DOHH2 (cell line): ENCODE measurements around the gene CLDN25.

ENCODE experiments used
- H3F3A ChIP-seq: fragments of 200-600 bp; sonication (generic), shearing (Covaris generic); 2 replicates; pipeline ENCODE4 v1.6.0; 2016; ENCODE audit warnings: antibody characterized with exemption, mild to moderate bottlenecking; ENCODE audit not compliant: control insufficient read depth, insufficient read depth
- H3K27ac ChIP-seq: fragments of 200-600 bp; sonication (generic); 2 replicates; pipeline ENCODE4 v1.5.1; 2014; ENCODE audit warnings: low read depth, mild to moderate bottlenecking, low read length, moderate library complexity
- H3K27me3 ChIP-seq: fragments of 200-600 bp; sonication (generic); 2 replicates; pipeline ENCODE4 v1.6.1; 2014; ENCODE audit warnings: mild to moderate bottlenecking, low read length, mixed read lengths; ENCODE audit not compliant: control insufficient read depth
- H3K36me3 ChIP-seq: fragments of 200-600 bp; sonication (generic); 2 replicates; pipeline ENCODE4 v1.6.1; 2014; ENCODE audit warnings: mild to moderate bottlenecking, low read length, moderate library complexity, mixed read lengths; ENCODE audit not compliant: control insufficient read depth
- H3K4me1 ChIP-seq: fragments of 200-600 bp; sonication (generic); 2 replicates; pipeline ENCODE4 v1.6.1; 2014; ENCODE audit warnings: mild to moderate bottlenecking, low read length, mixed read lengths; ENCODE audit not compliant: control insufficient read depth
- H3K4me2 ChIP-seq: fragments of 200-600 bp; sonication (generic); 2 replicates; pipeline ENCODE4 v1.6.0; 2014; ENCODE audit warnings: mild to moderate bottlenecking, low read length, moderate library complexity
- H3K4me3 ChIP-seq: fragments of 200-600 bp; sonication (generic); 2 replicates; pipeline ENCODE4 v1.5.1; 2014; ENCODE audit warnings: mild to moderate bottlenecking, low read length, mixed read lengths
- H3K79me2 ChIP-seq: fragments of 200-600 bp; sonication (generic); 2 replicates; pipeline ENCODE4 v1.6.1; 2014; ENCODE audit warnings: mild to moderate bottlenecking, low read length, mixed read lengths; ENCODE audit not compliant: control insufficient read depth
- H3K9me2 ChIP-seq: fragments of 200-600 bp; sonication (generic); replicated peaks from 2 replicates; pipeline ENCODE4 v1.6.1; 2014; ENCODE audit warnings: mild to moderate bottlenecking, low read length, mixed read lengths; ENCODE audit not compliant: control insufficient read depth
- H3K9me3 ChIP-seq: fragments of 200-600 bp; sonication (generic); 2 replicates; pipeline ENCODE4 v1.6.1; 2014; ENCODE audit warnings: antibody characterized with exemption, low read length, mixed read lengths; ENCODE audit not compliant: control insufficient read depth, insufficient read depth
- H4K20me1 ChIP-seq: fragments of 200-600 bp; sonication (generic); 2 replicates; pipeline ENCODE4 v1.6.0; 2014; ENCODE audit warnings: low read depth, mild to moderate bottlenecking, antibody characterized with exemption, low read length, moderate library complexity; ENCODE audit not compliant: control insufficient read depth, insufficient read depth
- CTCF ChIP-seq: fragments of 200-600 bp; sonication (generic); IDR thresholded peaks from one replicate; pipeline ENCODE4 v1.5.1; 2014; ENCODE audit warnings: antibody characterized with exemption, mild to moderate bottlenecking, low read depth, low read length; ENCODE audit not compliant: poor library complexity, severe bottlenecking
- EZH2phosphoT487 ChIP-seq: fragments of 200-600 bp; sonication (generic); IDR thresholded peaks from 2 replicates; pipeline ENCODE4 v1.6.1; 2017; ENCODE audit warnings: borderline replicate concordance, mild to moderate bottlenecking, antibody characterized with exemption, low read length, moderate library complexity, mixed read lengths

CLDN25 gene

DNA sequence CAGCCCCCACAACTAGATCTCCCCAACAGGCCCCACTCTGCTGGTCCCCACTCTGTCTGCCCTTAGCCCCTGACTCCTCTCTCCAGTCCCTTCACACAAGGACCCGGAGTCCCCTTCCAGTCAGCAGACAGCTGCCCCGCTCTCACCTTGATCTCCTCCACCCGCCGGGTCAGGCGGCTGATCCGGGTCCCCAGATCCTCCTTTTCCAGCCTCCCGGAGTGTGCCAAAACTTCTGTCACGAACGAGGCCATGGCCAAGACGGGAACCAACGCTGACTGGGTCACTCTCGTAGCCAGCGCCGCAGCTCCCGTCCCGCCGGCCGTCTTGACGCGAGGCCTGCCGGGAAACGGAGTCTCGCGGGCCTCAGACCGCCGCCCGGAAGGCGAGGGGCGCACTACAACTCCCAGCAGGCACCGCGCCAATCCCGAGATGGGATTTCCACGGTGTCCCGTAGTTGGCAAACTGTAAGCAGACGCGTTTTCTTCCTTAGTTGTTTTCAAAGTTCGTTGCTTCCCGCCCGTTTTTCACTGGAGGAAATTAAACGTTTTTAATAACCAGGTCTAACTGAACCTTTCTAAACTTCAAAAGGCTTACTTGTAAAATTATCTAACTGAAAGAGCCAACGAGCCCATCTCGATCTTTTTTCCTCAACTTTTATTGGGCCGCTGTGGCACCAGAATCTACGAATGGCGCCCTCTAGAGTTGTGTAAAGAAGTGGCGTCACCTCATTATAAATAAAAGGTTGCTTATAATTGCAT, 6.0 kb upstream of the CLDN25 start, which contains the start of gene ZW10:
Gene ZW10, minus strand, starts transcription at position 277 of the 758 bp plus-strand sequence. Its CDS starts 26 bp downstream, at position 251.
- H3K79me2 ChIP-seq: peaks cover 30% of the 10 kb centered on the region
- peak within 1 kb of the TSS; percentile 47; the same call in 1 of the 2 replicates for H3K27ac ChIP-seq
- TF ChIP-seq CTCF (peak; percentile 89), EZH2phosphoT487 (no peak)
- H4K20me1 ChIP-seq: no peaks in the 10 kb centered on the region
- peaks cover 3% of the 10 kb centered on the region; the same call in 1 of the 2 replicates for H3K27me3 ChIP-seq
- peak within 1 kb of the TSS; percentile 67 for H3K4me2 ChIP-seq
- no peaks in the 10 kb centered on the region for H3K9me3 ChIP-seq
- no peaks in the 10 kb centered on the region for H3K9me2 ChIP-seq
- H3K36me3 ChIP-seq: peaks cover 16% of the 10 kb centered on the region
- H3K4me1 ChIP-seq: peaks cover 16% of the 10 kb centered on the region
- no peaks in the 10 kb centered on the region for H3F3A ChIP-seq
- H3K4me3 ChIP-seq: peak within 1 kb of the TSS; percentile 77

DNA sequence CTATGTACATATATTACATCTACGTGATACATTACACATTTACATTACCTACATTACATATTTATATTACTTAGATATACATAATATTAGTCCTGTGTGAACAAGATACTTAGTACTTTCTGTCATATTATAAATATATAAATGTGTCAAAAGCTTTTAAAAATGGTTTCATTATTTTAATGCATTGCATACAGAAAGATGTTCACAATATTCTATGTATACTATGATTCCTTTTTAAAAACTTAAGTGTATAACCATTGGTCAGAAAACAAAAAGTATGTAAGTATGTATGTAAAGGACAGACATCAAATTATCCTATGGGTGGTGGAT, 5.5 kb upstream of the CLDN25 start:
- peak overlapping the region; percentile 47; the same call in 1 of the 2 replicates for H3K27ac ChIP-seq
- peaks cover 16% of the 10 kb centered on the region for H3K4me1 ChIP-seq
- no peaks in the 10 kb centered on the region for H3K9me3 ChIP-seq
- peaks cover 3% of the 10 kb centered on the region; the same call in 1 of the 2 replicates for H3K27me3 ChIP-seq
- no peak for TF ChIP-seq CTCF
- no peak for TF ChIP-seq EZH2phosphoT487
- peak overlapping the region; percentile 67 for H3K4me2 ChIP-seq
- H4K20me1 ChIP-seq: no peaks in the 10 kb centered on the region
- no peaks in the 10 kb centered on the region for H3K9me2 ChIP-seq
- no peaks in the 10 kb centered on the region for H3F3A ChIP-seq
- peaks cover 12% of the 10 kb centered on the region; the same call in 1 of the 2 replicates for H3K36me3 ChIP-seq
- H3K4me3 ChIP-seq: peak overlapping the region; percentile 77
- H3K79me2 ChIP-seq: peaks cover 30% of the 10 kb centered on the region

DNA sequence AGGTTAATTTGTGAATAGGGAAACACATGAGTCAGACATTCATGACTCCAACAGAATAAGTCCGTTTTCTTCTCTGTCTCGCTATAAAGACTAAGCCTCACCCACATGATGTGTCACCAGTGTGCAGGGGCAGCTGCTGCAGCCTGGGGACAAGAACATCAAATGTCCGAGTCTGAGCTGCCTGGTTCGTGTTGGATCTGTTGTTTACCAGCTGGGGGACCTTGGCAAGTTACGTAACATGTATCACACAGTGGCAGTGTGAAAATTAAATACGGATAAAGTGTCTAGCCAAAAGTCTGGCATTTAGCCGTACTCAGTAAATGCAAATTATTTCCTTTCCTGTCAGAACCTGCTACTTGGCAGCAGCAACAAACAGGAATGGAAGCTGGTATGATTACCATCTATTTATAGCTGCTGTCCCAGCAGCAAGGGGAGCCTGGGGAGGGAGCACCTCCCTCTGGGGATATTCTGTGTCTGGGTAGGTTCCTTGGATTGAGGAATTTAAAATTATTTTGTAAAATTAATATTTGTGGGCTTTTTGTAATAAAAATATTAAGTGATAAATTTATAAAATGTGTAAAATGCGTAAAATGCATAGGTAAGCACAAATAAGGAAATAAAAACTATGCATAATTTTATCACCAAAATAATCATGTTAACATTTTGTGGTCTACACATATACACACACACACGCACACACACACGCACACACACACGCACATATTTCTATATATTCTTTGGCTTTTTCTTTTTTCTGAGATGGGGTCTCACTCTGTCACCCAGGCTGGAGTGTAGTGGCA, 1.3 kb upstream of the CLDN25 start:
- Histone ChIP-seq H3K4me3 (no peak overlapping the region), H3K27ac (no peak overlapping the region), H3K9me2 (no peaks in the 10 kb centered on the region), H4K20me1 (no peaks in the 10 kb centered on the region), H3F3A (no peaks in the 10 kb centered on the region), H3K9me3 (no peaks in the 10 kb centered on the region), H3K4me1 (peaks cover 8% of the 10 kb centered on the region), H3K36me3 (no peaks in the 10 kb centered on the region), H3K79me2 (peaks cover 3% of the 10 kb centered on the region), H3K4me2 (no peak overlapping the region), H3K27me3 (peaks cover 15% of the 10 kb centered on the region; the same call in 1 of the 2 replicates)
- TF ChIP-seq EZH2phosphoT487 (no peak), CTCF (no peak)
